Peyer's patch (tissue), 4 donors: Measurements from ENCODE around the gene PIAS1.

Experiments used
- POLR2A ChIP-seq, 2 donors: fragments of 450-650 bp; IDR thresholded peaks; one replicate each; pipeline ENCODE4 v1.5.1; 2017; ENCODE audit warnings: antibody characterized with exemption in 2 of 2, mild to moderate bottlenecking in 2 of 2, moderate library complexity in 2 of 2
- TF ChIP-seq, protein P1 (sequence below), 6 experiments: fragments of 450-650 bp in 4 of 6; fragments of 200-600 bp in 2 of 6; sonication (generic) in 1 of 6; IDR thresholded peaks; one replicate each; pipeline ENCODE4 v1.5.1; 2017 to 2019; ENCODE audit warnings: antibody characterized with exemption in 6 of 6, mild to moderate bottlenecking in 3 of 6, moderate library complexity in 1 of 6

- TF ChIP-seq, protein P1, sequence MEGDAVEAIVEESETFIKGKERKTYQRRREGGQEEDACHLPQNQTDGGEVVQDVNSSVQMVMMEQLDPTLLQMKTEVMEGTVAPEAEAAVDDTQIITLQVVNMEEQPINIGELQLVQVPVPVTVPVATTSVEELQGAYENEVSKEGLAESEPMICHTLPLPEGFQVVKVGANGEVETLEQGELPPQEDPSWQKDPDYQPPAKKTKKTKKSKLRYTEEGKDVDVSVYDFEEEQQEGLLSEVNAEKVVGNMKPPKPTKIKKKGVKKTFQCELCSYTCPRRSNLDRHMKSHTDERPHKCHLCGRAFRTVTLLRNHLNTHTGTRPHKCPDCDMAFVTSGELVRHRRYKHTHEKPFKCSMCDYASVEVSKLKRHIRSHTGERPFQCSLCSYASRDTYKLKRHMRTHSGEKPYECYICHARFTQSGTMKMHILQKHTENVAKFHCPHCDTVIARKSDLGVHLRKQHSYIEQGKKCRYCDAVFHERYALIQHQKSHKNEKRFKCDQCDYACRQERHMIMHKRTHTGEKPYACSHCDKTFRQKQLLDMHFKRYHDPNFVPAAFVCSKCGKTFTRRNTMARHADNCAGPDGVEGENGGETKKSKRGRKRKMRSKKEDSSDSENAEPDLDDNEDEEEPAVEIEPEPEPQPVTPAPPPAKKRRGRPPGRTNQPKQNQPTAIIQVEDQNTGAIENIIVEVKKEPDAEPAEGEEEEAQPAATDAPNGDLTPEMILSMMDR (IDR thresholded peaks at IDR 0.05): no peak
- no peak for TF ChIP-seq POLR2A (IDR thresholded peaks at IDR 0.05)
Observed at GRCh38 chr15:68017201-68017600, 36.9 kb upstream of the PIAS1 start.
